ENCODE results near the gene P2RX4. TPM values are rescaled to one million over a fixed set of nuclear protein-coding genes. Genes with fewer than 3 reads are reported as not detected.
A peak's percentile ranks its signal among the peaks of the same experiment; 100 is the strongest.

Gene P2RX4
- polyA plus RNA-seq, 1 donor (not counting 4 experiments of a cell fraction or from before 2014, with no cell fraction given): 5.1 TPM

- Histone ChIP-seq H3K36me3 (ENCODE audit: control insufficient read depth in 2 of 2, extremely low read depth in 1 of 2, insufficient read depth in 2 of 2, low read length in 2 of 2) (peaks cover 0 to 2% of the 10 kb centered on the region in 2 experiments), H3K9ac (ENCODE audit: control insufficient read depth, extremely low read depth, insufficient read depth, low read length) (no peak overlapping the region), H4K20me1 (ENCODE audit: control insufficient read depth, extremely low read depth, insufficient read depth, low read length) (no peaks in the 10 kb centered on the region), H3K9me3 (ENCODE audit: control insufficient read depth, low read depth, low read length) (no peaks in the 10 kb centered on the region), H2AFZ (ENCODE audit: control insufficient read depth, low read length) (no peak overlapping the region), H3K27ac (ENCODE audit: control insufficient read depth, insufficient read depth, low read length) (no peak overlapping the region), H3K4me3 (ENCODE audit: control insufficient read depth in 2 of 3, extremely low read depth in 1 of 3, insufficient read depth in 2 of 3, low read depth in 1 of 3, low read length in 3 of 3) (no peak overlapping the region), H3K4me1 (ENCODE audit: control insufficient read depth, extremely low read depth, insufficient read depth, low read length) (peaks cover 9% of the 10 kb centered on the region), H3K4me2 (ENCODE audit: control insufficient read depth, extremely low read depth, insufficient read depth, low read depth, low read length) (no peak overlapping the region), H3K27me3 (ENCODE audit: control insufficient read depth, extremely low read depth, insufficient read depth, low read length) (no peaks in the 10 kb centered on the region), H3K79me2 (ENCODE audit: control insufficient read depth, insufficient read depth, low read length) (no peaks in the 10 kb centered on the region), H3K9me1 (ENCODE audit: control insufficient read depth, extremely low read depth, insufficient read depth, low read length) (no peaks in the 10 kb centered on the region)
- dilution Hi-C loops (cut with MboI; ENCODE audit: extremely low pct_ligation_motif_present, low sequenced_read_pairs): no loop called here
- DNase-seq (ENCODE audit: low read depth, low spot score): no peak
- no peak for FAIRE-seq
- no peak for TF ChIP-seq EZH2 (IDR thresholded peaks at IDR 0.05; ENCODE audit: low read length)
- no peak for TF ChIP-seq CTCF (optimal IDR thresholded peaks at IDR 0.05 in 1 of 3, IDR thresholded peaks at IDR 0.05 in 1 of 3, conservative IDR thresholded peaks at IDR 0.05 in 1 of 3; ENCODE audit: extremely low read depth in 1 of 3, insufficient read depth in 2 of 3, low read length in 3 of 3)
Observed at GRCh38 chr12:121222847-121223246, 12.9 kb downstream of the P2RX4 start.

GRCh38 chr12:121223292-121224285 lies 13.7 kb downstream of the P2RX4 start:
- Histone ChIP-seq H3K27me3 (ENCODE audit: control insufficient read depth, extremely low read depth, insufficient read depth, low read length) (no peaks in the 10 kb centered on the region), H3K36me3 (ENCODE audit: control insufficient read depth in 2 of 2, extremely low read depth in 1 of 2, insufficient read depth in 2 of 2, low read length in 2 of 2) (no peaks in the 10 kb centered on the region), H3K4me1 (ENCODE audit: control insufficient read depth, extremely low read depth, insufficient read depth, low read length) (peaks cover 9% of the 10 kb centered on the region), H3K9ac (ENCODE audit: control insufficient read depth, extremely low read depth, insufficient read depth, low read length) (no peak overlapping the region), H2AFZ (ENCODE audit: control insufficient read depth, low read length) (no peak overlapping the region), H3K79me2 (ENCODE audit: control insufficient read depth, insufficient read depth, low read length) (no peaks in the 10 kb centered on the region), H4K20me1 (ENCODE audit: control insufficient read depth, extremely low read depth, insufficient read depth, low read length) (no peaks in the 10 kb centered on the region), H3K9me3 (ENCODE audit: control insufficient read depth, low read depth, low read length) (no peaks in the 10 kb centered on the region), H3K4me2 (ENCODE audit: control insufficient read depth, extremely low read depth, insufficient read depth, low read depth, low read length) (no peak overlapping the region), H3K4me3 (ENCODE audit: control insufficient read depth in 2 of 3, extremely low read depth in 1 of 3, insufficient read depth in 2 of 3, low read depth in 1 of 3, low read length in 3 of 3) (no peak overlapping the region), H3K27ac (ENCODE audit: control insufficient read depth, insufficient read depth, low read length) (no peak overlapping the region), H3K9me1 (ENCODE audit: control insufficient read depth, extremely low read depth, insufficient read depth, low read length) (no peaks in the 10 kb centered on the region)
- FAIRE-seq (no peak), DNase-seq (ENCODE audit: low read depth, low spot score) (no peak)
- dilution Hi-C loops (cut with MboI; ENCODE audit: extremely low pct_ligation_motif_present, low sequenced_read_pairs): no loop called here
- TF ChIP-seq CTCF (optimal IDR thresholded peaks at IDR 0.05 in 1 of 3, IDR thresholded peaks at IDR 0.05 in 1 of 3, conservative IDR thresholded peaks at IDR 0.05 in 1 of 3; ENCODE audit: extremely low read depth in 1 of 3, insufficient read depth in 2 of 3, low read length in 3 of 3) (peak; percentile 45 to 75 (median 45)), EZH2 (IDR thresholded peaks at IDR 0.05; ENCODE audit: low read length) (no peak)

Data from keratinocyte (primary cell).